GM13977 (cell line): ENCODE results near the gene MARVELD2.
"Not testable (repeated sequence)": the region's sequence is repeated elsewhere in the genome, so short reads cannot be mapped to it uniquely, and the experiment has no call there.

Source experiments
- DNase-seq: peaks from one replicate; pipeline ENCODE4 v3.0.0; 2012; ENCODE audit warnings: low spot score
- in situ Hi-C: fragments of 300-500 bp; cut with MboI; formaldehyde crosslinking; loops from one replicate; pipeline ENCODE4 v1.12.0; 2022; ENCODE audit warnings: low sequenced_read_pairs, low pct_unique_long_range_greater_than_20kb, mixed read lengths, inconsistent platforms; ENCODE audit not compliant: unreplicated experiment
- TF ChIP-seq, protein P1 (sequence below): IDR thresholded peaks from 2 replicates; pipeline ENCODE4 v1.5.1; 2012; ENCODE audit warnings: mild to moderate bottlenecking, control low read depth; ENCODE audit not compliant: insufficient read depth; ENCODE audit errors: extremely low read depth, missing control alignments

Gene MARVELD2

GRCh38 chr5:69450116-69450515 lies 35.2 kb downstream of the MARVELD2 start:
- in situ Hi-C loops, result no loop called here
- no peak for DNase-seq
- TF ChIP-seq, protein P1, sequence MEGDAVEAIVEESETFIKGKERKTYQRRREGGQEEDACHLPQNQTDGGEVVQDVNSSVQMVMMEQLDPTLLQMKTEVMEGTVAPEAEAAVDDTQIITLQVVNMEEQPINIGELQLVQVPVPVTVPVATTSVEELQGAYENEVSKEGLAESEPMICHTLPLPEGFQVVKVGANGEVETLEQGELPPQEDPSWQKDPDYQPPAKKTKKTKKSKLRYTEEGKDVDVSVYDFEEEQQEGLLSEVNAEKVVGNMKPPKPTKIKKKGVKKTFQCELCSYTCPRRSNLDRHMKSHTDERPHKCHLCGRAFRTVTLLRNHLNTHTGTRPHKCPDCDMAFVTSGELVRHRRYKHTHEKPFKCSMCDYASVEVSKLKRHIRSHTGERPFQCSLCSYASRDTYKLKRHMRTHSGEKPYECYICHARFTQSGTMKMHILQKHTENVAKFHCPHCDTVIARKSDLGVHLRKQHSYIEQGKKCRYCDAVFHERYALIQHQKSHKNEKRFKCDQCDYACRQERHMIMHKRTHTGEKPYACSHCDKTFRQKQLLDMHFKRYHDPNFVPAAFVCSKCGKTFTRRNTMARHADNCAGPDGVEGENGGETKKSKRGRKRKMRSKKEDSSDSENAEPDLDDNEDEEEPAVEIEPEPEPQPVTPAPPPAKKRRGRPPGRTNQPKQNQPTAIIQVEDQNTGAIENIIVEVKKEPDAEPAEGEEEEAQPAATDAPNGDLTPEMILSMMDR, result no peak

DNA sequence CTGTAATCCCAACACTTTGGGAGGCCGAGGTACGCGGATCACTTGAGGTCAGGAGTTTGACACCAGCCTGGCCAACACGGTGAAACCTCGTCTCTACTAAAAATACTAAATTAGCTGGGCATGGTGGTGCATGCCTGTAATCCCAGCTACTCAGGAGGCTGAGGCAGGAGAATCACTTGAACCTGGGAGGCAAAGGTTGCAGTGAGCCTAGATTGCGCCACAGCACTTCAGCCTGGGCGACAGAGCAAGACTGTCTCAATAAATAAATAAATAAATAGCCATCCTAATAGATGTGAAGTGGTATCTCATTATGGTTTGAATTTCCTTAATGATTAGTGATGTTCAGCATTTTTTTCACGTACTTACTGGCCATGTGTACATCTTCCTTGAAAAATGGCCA lies 35.6 kb downstream of the MARVELD2 start:
- in situ Hi-C loops, DNase-seq: not testable (repeated sequence)

- in situ Hi-C loops, result no loop called here
- TF ChIP-seq, protein P1, result no peak
Observed at GRCh38 chr5:69451941-69452647, 37.2 kb downstream of the MARVELD2 start.

GRCh38 chr5:69453487-69453886 lies 38.6 kb downstream of the MARVELD2 start:
- in situ Hi-C loops, result not testable (repeated sequence)

More at GRCh38 chr5:69451941-69452647, 37.2 kb downstream of the MARVELD2 start:
- no peak for DNase-seq

DNA sequence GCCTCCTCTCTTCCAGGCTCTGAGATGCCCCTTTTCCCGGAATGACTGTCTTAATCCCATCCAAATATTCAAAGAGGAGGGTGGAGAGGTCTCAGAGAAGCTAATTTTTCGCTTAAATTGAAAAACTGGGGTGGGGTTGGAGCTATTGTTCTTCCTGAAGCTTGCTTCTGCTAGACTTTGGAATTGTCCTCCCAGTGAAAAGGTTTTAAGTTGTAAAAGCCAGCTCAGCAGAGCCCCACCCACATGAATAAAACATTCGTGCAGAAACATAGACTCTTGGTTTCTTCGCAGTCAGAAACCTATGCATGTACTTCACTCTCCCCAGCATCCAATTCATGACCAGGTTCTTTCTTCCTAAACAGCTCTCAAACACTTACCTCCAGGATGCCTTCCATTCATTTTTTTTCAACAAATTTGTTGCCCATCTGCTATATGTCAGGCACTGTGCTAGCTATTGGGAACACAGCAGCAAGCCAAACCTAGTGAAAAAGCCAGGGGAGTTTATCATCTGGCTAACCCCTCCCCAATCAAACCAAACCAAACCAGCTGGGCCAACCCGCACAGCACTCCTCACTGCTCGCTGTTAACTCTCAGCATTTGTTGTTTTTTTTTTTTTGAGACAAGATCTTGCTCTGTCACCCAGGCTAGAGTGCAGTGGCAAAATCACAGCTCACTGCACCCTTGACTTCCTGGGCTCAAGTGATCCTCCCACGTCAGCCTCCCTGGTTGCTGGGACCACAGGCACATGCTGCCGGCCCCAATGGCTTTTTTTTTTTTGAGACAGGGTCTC lies 39.7 kb downstream of the MARVELD2 start:
- TF ChIP-seq, protein P1, result no peak
- in situ Hi-C loops, result no loop called here
- no peak for DNase-seq

More at GRCh38 chr5:69453487-69453886, 38.6 kb downstream of the MARVELD2 start:
- DNase-seq, result not testable (repeated sequence)

GRCh38 chr5:69455428-69455988 lies 40.6 kb downstream of the MARVELD2 start:
- in situ Hi-C loops, DNase-seq: not testable (repeated sequence)

GRCh38 chr5:69462170-69462569 lies 47.3 kb downstream of the MARVELD2 start:
- TF ChIP-seq, protein P1, result no peak

GRCh38 chr5:69466375-69466774 lies 51.5 kb downstream of the MARVELD2 start:
- in situ Hi-C loops, result not testable (repeated sequence)

More at GRCh38 chr5:69462170-69462569, 47.3 kb downstream of the MARVELD2 start:
- no peak for DNase-seq
- in situ Hi-C loops, result no loop called here

More at GRCh38 chr5:69466375-69466774, 51.5 kb downstream of the MARVELD2 start:
- DNase-seq, result not testable (repeated sequence)
